Measurements from ENCODE around the gene KDM8. TPM values are rescaled to one million over a fixed set of nuclear protein-coding genes. Genes with fewer than 3 reads are reported as not detected.

KDM8 gene
- total and polyA plus RNA-seq, 9 of the 15 experiments (the other 6 are each of a cell fraction or from before 2014, with no cell fraction given) = 0.61 to 9.1 (median 5.4) TPM

GRCh38 chr16:27242868-27243590, 39.7 kb downstream of the KDM8 start:
- Histone ChIP-seq H3K36me3 (ENCODE audit: control insufficient read depth, insufficient read depth, low read length) (no peaks in the 10 kb centered on the region), H3K9me1 (ENCODE audit: control insufficient read depth, insufficient read depth, low read length) (no peaks in the 10 kb centered on the region), H3K27ac (ENCODE audit: extremely low read depth, low read depth, low read length) (peak overlapping the region; percentile 33; the same call in 1 of the 3 replicates), H3K27me3 (ENCODE audit: control insufficient read depth in 2 of 2, insufficient read depth in 2 of 2, low read length in 2 of 2) (no peaks in the 10 kb centered on the region), H3K79me2 (ENCODE audit: control insufficient read depth, insufficient read depth, low read length) (0 out of 3 replicates have a peak, but pooled peaks cover 4% of the 10 kb centered on the region), H3K9ac (ENCODE audit: insufficient read depth in 1 of 2, low read depth in 2 of 2, low read length in 2 of 2) (peak overlapping the region in 1 of 2 experiments; percentile 83; a peak in 2 of 4 replicates), H4K20me1 (replicated peaks; ENCODE audit: control insufficient read depth, insufficient read depth, low read length) (0 out of 2 replicates have a peak, but pooled peaks cover 2% of the 10 kb centered on the region), H3K9me3 (replicated peaks; ENCODE audit: control insufficient read depth, insufficient read depth, low read depth, low read length) (no peaks in the 10 kb centered on the region), H3K4me1 (replicated peaks in 1 of 2; ENCODE audit: control insufficient read depth in 2 of 2, insufficient read depth in 2 of 2, low read length in 2 of 2) (peaks cover 9 to 46% of the 10 kb centered on the region in 2 experiments), H2AFZ (ENCODE audit: low read depth, low read length) (peak overlapping the region; percentile 15; the same call in 1 of the 2 replicates), H3K4me2 (ENCODE audit: insufficient read depth, low read length) (peak overlapping the region; percentile 26), H3K4me3 (no peak overlapping the region)
- ATAC-seq (peak; percentile 85), DNase-seq (ENCODE audit: extremely low read depth in 1 of 4, low spot score in 3 of 4) (peak in 3 of 4 experiments; percentile 24 to 75 (median 65)), FAIRE-seq (peak; percentile 96)
- WGBS (ENCODE audit: insufficient coverage, low coverage, missing lambda C conversion rate) = 23% methylated on average over 13 of the region's 13 CpGs
- intact Hi-C loops (cut with micrococcal nuclease) (no loop called here), in situ Hi-C loops (cut with MboI) (loop anchor here (5.0 kb wide), 1 partner anchor 64 kb away; no protein-coding TSS in a partner anchor)
- ChIA-PET CTCF (ENCODE audit: low intra/inter-chr PET ratio) (no interaction called here), POLR2A (interaction anchor here (0.6 to 1.2 kb wide), 4 partner anchors 9 to 120 kb away, joined by 3 to 6 read pairs (median 4); no protein-coding TSS in a partner anchor)
- BruUV-seq (replicated peaks) = no TSS peak
- 0 out of 2 replicates have a peak, but pooled peaks have one; percentile 27 for TF ChIP-seq EP300 (IDR thresholded peaks at IDR 0.05; ENCODE audit: low read length)
- no peak for TF ChIP-seq NR2C2 (CRISPR knock-in tag; IDR thresholded peaks at IDR 0.05)
- peak; percentile 82 for TF ChIP-seq NR2C2 (tag; IDR thresholded peaks at IDR 0.05)
- no peak for TF ChIP-seq NR2C1 (IDR thresholded peaks at IDR 0.05)
- 0 out of 2 replicates have a peak, but pooled peaks have one; percentile 43 for TF ChIP-seq NR2C1 (tag; IDR thresholded peaks at IDR 0.05)
- TF ChIP-seq MEIS2 (IDR thresholded peaks at IDR 0.05; ENCODE audit: partially characterized antibody) = peak; percentile 98
- no peak for TF ChIP-seq ZHX1 (conservative IDR thresholded peaks at IDR 0.05; ENCODE audit: low read length)
- 0 out of 2 replicates have a peak, but pooled peaks have one; percentile 49 for TF ChIP-seq ZNF766 (CRISPR knock-in tag; conservative IDR thresholded peaks at IDR 0.05)
- TF ChIP-seq ZNF589 (CRISPR knock-in tag; IDR thresholded peaks at IDR 0.05; ENCODE audit: low read depth) = peak; percentile 85
- 0 out of 2 replicates have a peak, but pooled peaks have one; percentile 40 for TF ChIP-seq ATF7 (IDR thresholded peaks at IDR 0.05)
- TF ChIP-seq ATF3 (IDR thresholded peaks at IDR 0.05) = peak; percentile 31; the same call in 1 of the 2 replicates
- no peak for TF ChIP-seq ATF3 (CRISPR knock-in tag; conservative IDR thresholded peaks at IDR 0.05)
- TF ChIP-seq POLR3A (IDR thresholded peaks at IDR 0.05; ENCODE audit: borderline replicate concordance, extremely low read depth, insufficient read depth, insufficient read length) = no peak
- TF ChIP-seq ZNF778 (CRISPR knock-in tag; IDR thresholded peaks at IDR 0.05) = no peak
- no peak for TF ChIP-seq CBX2 (IDR thresholded peaks at IDR 0.05; ENCODE audit: insufficient read depth, low read length, poor library complexity, severe bottlenecking)
- TF ChIP-seq ZNF830 (CRISPR knock-in tag; IDR thresholded peaks at IDR 0.05) = 0 out of 2 replicates have a peak, but pooled peaks have one; percentile 31
- TF ChIP-seq SMAD4 (CRISPR knock-in tag; conservative IDR thresholded peaks at IDR 0.05) = 0 out of 2 replicates have a peak, but pooled peaks have one; percentile 26

Measured in K562 (cell line).